RCC 7860 (cell line): ENCODE results near the gene SHC2.
"Not testable (repeated sequence)": the region's sequence is repeated elsewhere in the genome, so short reads cannot be mapped to it uniquely, and the experiment has no call there.

Source experiments
- DNase-seq: peaks from one replicate; pipeline ENCODE4 v3.0.0-alpha.2; 2015; ENCODE audit warnings: low spot score
- FAIRE-seq: peaks from 2 replicates; lab custom pipeline; 2012; peaks lifted over from hg19 to GRCh38; lab: Jason Lieb, UNC

The SHC2 gene

GRCh38 chr19:470701-471100 is 9.9 kb upstream of the SHC2 start:
- DNase-seq, result no peak
- no peak for FAIRE-seq

GRCh38 chr19:469833-470232 is 9.0 kb upstream of the SHC2 start:
- FAIRE-seq (no peak), DNase-seq (no peak)

GRCh38 chr19:468587-469256 is 7.9 kb upstream of the SHC2 start:
- no peak for DNase-seq
- FAIRE-seq, result no peak

- FAIRE-seq (no peak), DNase-seq (no peak)
Observed at GRCh38 chr19:467554-467953, 6.7 kb upstream of the SHC2 start.

GRCh38 chr19:465056-465816 is 4.4 kb upstream of the SHC2 start:
- no peak for DNase-seq
- FAIRE-seq, result no peak

GRCh38 chr19:464208-464545 is 3.3 kb upstream of the SHC2 start:
- FAIRE-seq (no peak), DNase-seq (no peak)

- DNase-seq (no peak), FAIRE-seq (no peak)
Observed at GRCh38 chr19:463483-464207, 2.8 kb upstream of the SHC2 start.

- FAIRE-seq (no peak), DNase-seq (no peak)
Observed at GRCh38 chr19:461721-462551, 1.1 kb upstream of the SHC2 start.

- FAIRE-seq (no peak), DNase-seq (no peak)
Observed at GRCh38 chr19:459724-460511, 915 bp downstream of the SHC2 start.

GRCh38 chr19:458091-459042 is 2.5 kb downstream of the SHC2 start:
- FAIRE-seq (no peak), DNase-seq (no peak)

GRCh38 chr19:457636-458035 is 3.2 kb downstream of the SHC2 start:
- no peak for FAIRE-seq
- DNase-seq, result no peak

- FAIRE-seq (no peak), DNase-seq (no peak)
Observed at GRCh38 chr19:456547-457110, 4.2 kb downstream of the SHC2 start.

GRCh38 chr19:455851-456546 is 4.8 kb downstream of the SHC2 start:
- FAIRE-seq (no peak), DNase-seq (no peak)

- FAIRE-seq (no peak), DNase-seq (no peak)
Observed at GRCh38 chr19:455031-455705, 5.7 kb downstream of the SHC2 start.

GRCh38 chr19:453606-454005 is 7.2 kb downstream of the SHC2 start:
- DNase-seq (no peak), FAIRE-seq (no peak)

- FAIRE-seq (no peak), DNase-seq (no peak)
Observed at GRCh38 chr19:452829-453228, 8.0 kb downstream of the SHC2 start.

- FAIRE-seq, DNase-seq: not testable (repeated sequence)
Observed at GRCh38 chr19:450912-451481, 9.8 kb downstream of the SHC2 start.
